ENCODE measurements around the gene C1orf232. TPM values are rescaled to one million over a fixed set of nuclear protein-coding genes. Genes with fewer than 3 reads are reported as not detected.

C1orf232 gene
- polyA plus RNA-seq, 2 of the 4 experiments (the other 2 are of a cell fraction), result not detected

GRCh38 chr1:26160527-26161414 lies 8.0 kb downstream of the C1orf232 start:
- no peak for ATAC-seq
- Histone ChIP-seq H3K4me3 (no peak overlapping the region; the same call in 2 of the 3 replicates), H3K27ac (peak overlapping the region; percentile 60 to 87; a peak in 5 of 6 replicates), H3K4me1 (peaks cover 13% of the 10 kb centered on the region; the same call in 2 of the 3 replicates), H3K9me3 (no peaks in the 10 kb centered on the region), H3K4me2 (peak overlapping the region; percentile 93)
- 78% methylated on average over 7 of the region's 18 CpGs for WGBS (ENCODE audit: missing lambda C conversion rate)
- ChIA-PET CTCF (interaction anchor here (0.8 to 2.4 kb wide), 8 partner anchors 9 to 93 kb away, joined by 3 to 10 read pairs (median 4); partner anchors contain the start of genes CEP85, TRIM63 and ZNF593), POLR2A (no interaction called here)
- no peak for TF ChIP-seq CEBPB (IDR thresholded peaks at IDR 0.05)
- TF ChIP-seq RAD21 (conservative IDR thresholded peaks at IDR 0.05 in 1 of 2, IDR thresholded peaks at IDR 0.05 in 1 of 2), result no peak
- no peak for TF ChIP-seq ZFP36 (IDR thresholded peaks at IDR 0.05; ENCODE audit: borderline replicate concordance, partially characterized antibody)
- no peak for DNase-seq (ENCODE audit: low read depth in 1 of 2, low spot score in 1 of 2)
- FAIRE-seq, result no peak

- no peak overlapping the region for H3K27ac ChIP-seq
- no peaks in the 10 kb centered on the region for H3K9me3 ChIP-seq
- CTCF ChIA-PET, result interaction anchor here (1.3 kb wide), 1 partner anchor 10 kb away, joined by 3 read pairs; the partner anchor contains the start of gene ZNF593
- DNase-seq (ENCODE audit: low read depth in 1 of 2, low spot score in 1 of 2) (no peak), ATAC-seq (no peak), FAIRE-seq (no peak)
- H3K4me3 ChIP-seq, result no peak overlapping the region
- TF ChIP-seq ZC3H11A (IDR thresholded peaks at IDR 0.05) (no peak), MAFK (IDR thresholded peaks at IDR 0.05; ENCODE audit: partially characterized antibody) (no peak), SREBF2 (IDR thresholded peaks at IDR 0.05) (no peak), RCOR1 (IDR thresholded peaks at IDR 0.05; ENCODE audit: low read depth, low read length) (no peak), SMC3 (IDR thresholded peaks at IDR 0.05) (no peak), ZFP36 (IDR thresholded peaks at IDR 0.05; ENCODE audit: borderline replicate concordance, partially characterized antibody) (no peak), FOXS1 (CRISPR knock-in tag; IDR thresholded peaks at IDR 0.05) (no peak), USF2 (IDR thresholded peaks at IDR 0.05) (no peak), HEYL (CRISPR knock-in tag; IDR thresholded peaks at IDR 0.05) (no peak), ELK1 (IDR thresholded peaks at IDR 0.05; ENCODE audit: low read depth, low read length) (no peak), EHMT2 (IDR thresholded peaks at IDR 0.05; ENCODE audit: low read depth) (no peak), ESRRA (IDR thresholded peaks at IDR 0.05; ENCODE audit: borderline replicate concordance, low read length) (no peak), E2F6 (IDR thresholded peaks at IDR 0.05; ENCODE audit: borderline replicate concordance, low read depth) (no peak), MAX (IDR thresholded peaks at IDR 0.05) (no peak), RAD21 (conservative IDR thresholded peaks at IDR 0.05 in 1 of 2, IDR thresholded peaks at IDR 0.05 in 1 of 2) (no peak), FOSB (CRISPR knock-in tag; IDR thresholded peaks at IDR 0.05) (no peak), KDM1A (IDR thresholded peaks at IDR 0.05; ENCODE audit: low read depth) (no peak), EP300 (IDR thresholded peaks at IDR 0.05) (no peak), MYC (IDR thresholded peaks at IDR 0.05; ENCODE audit: borderline replicate concordance, low read length) (no peak)
- no peak overlapping the region for H3K4me2 ChIP-seq
- POLR2A ChIA-PET, result no interaction called here
- H3K4me1 ChIP-seq, result peaks cover 11% of the 10 kb centered on the region; the same call in 2 of the 3 replicates
- 79% methylated on average over 4 of the region's 4 CpGs for WGBS (ENCODE audit: missing lambda C conversion rate)
These were observed 9.1 kb downstream of the C1orf232 start for GRCh38 chr1:26159743-26160039.

Measured in A549 (cell line).